Measurements from ENCODE around the gene CAMK4. TPM values are rescaled to one million over a fixed set of nuclear protein-coding genes. Genes with fewer than 3 reads are reported as not detected.

The CAMK4 gene
- total and polyA plus RNA-seq, 11 donors: 0.02 to 3.7 (median 0.32) TPM; not detected in 3

DNA sequence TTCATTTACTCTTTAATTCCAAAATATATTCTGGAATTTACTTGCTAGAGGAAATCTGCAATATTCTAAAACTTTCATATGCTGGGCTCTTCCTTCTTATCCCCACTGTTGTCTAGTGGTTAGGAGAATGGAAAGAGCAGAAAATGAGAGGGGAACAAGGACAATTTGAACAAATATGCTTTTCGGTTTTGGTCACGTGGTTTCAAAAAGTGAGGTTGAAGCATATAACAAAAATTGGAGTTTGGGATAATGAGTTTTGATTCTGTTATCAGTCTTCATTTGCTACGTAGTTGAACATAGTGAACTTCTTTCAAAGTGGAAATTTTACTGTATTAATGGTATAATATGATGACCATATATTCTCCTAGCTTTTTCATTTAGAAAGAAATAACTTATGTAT is 71.5 kb downstream of the CAMK4 start:
- 87 to 93% (median 91%) methylated on average over 3 of the region's 3 CpGs for WGBS, 4 donors
- no peak for DNase-seq

DNA sequence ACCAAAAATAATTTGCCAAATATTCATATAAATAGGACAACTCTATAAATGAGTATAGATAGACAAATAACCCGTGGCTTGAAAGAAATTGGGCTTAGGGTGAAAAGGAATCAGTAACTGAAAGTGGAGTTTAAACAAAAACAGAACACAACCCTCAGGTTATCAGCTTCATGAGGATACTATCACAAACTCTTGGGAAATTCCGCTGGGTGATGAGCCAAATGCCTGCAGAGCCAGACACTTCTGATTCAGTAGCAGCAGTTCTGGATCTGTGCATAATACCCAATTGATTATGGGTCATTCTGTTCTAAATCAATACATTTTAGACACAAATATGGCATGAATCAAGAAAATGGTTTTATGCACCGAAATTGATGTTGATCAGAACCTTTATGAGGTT is 72.4 kb downstream of the CAMK4 start:
- no peak for TF ChIP-seq POLR2A (IDR thresholded peaks at IDR 0.05)
- TF ChIP-seq CTCF (IDR thresholded peaks at IDR 0.05): no peak

More for the DNA sequence above, 71.5 kb downstream of the CAMK4 start:
- Histone ChIP-seq H3K4me1 (no peaks in the 10 kb centered on the region), H3K36me3 (no peaks in the 10 kb centered on the region), H3K9me3 (peaks cover 0 to 2% (median 0%) of the 10 kb centered on the region in 12 donors), H3K27ac (no peak overlapping the region), H3K4me3 (no peak overlapping the region), H3K27me3 (no peaks in the 10 kb centered on the region)
- intact Hi-C loops (cut with DNase I): no loop called here
- no peak for ATAC-seq
- TF ChIP-seq POLR2A (IDR thresholded peaks at IDR 0.05) (no peak), CTCF (IDR thresholded peaks at IDR 0.05) (no peak)

DNA sequence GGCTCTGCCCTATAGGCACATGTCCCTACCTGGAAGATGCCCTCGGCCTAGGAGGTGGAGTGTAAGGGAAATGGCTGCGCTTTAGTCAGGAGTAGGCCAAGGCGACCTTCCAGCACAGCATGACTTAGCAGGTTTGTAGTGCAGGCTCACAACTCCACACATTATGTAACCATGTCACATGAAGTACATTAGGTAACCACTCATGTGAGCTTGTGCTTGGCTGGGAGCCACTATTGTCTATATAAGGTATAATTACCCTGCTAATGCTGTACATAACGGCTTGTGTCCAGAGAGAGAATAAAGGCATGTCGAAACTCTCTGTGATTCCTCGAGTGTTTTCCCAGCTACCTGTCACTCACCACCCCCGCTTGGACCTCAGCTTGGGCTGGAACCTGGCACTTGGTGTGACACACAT is 74.9 kb downstream of the CAMK4 start:
- peaks cover 0 to 2% (median 0%) of the 10 kb centered on the region in 12 donors for H3K9me3 ChIP-seq
- TF ChIP-seq POLR2A (IDR thresholded peaks at IDR 0.05) (no peak), CTCF (IDR thresholded peaks at IDR 0.05) (no peak)
- H3K36me3 ChIP-seq: no peaks in the 10 kb centered on the region
- intact Hi-C loops (cut with DNase I): no loop called here
- no peak overlapping the region for H3K4me3 ChIP-seq
- H3K27ac ChIP-seq: no peak overlapping the region
- H3K27me3 ChIP-seq: no peaks in the 10 kb centered on the region
- no peak for DNase-seq
- 85 to 93% (median 90%) methylated on average over 7 of the region's 7 CpGs for WGBS, 4 donors
- no peaks in the 10 kb centered on the region for H3K4me1 ChIP-seq
- ATAC-seq: no peak

More for the DNA sequence above, 72.4 kb downstream of the CAMK4 start:
- Histone ChIP-seq H3K4me1 (no peaks in the 10 kb centered on the region), H3K27me3 (no peaks in the 10 kb centered on the region), H3K4me3 (no peak overlapping the region), H3K36me3 (no peaks in the 10 kb centered on the region), H3K9me3 (peaks cover 0 to 2% (median 0%) of the 10 kb centered on the region in 12 donors), H3K27ac (no peak overlapping the region)
- no peak for ATAC-seq
- intact Hi-C loops (cut with DNase I): no loop called here
- no peak for DNase-seq
- WGBS, 4 donors: 70 to 75% (median 71%) methylated on average over 3 of the region's 3 CpGs

DNA sequence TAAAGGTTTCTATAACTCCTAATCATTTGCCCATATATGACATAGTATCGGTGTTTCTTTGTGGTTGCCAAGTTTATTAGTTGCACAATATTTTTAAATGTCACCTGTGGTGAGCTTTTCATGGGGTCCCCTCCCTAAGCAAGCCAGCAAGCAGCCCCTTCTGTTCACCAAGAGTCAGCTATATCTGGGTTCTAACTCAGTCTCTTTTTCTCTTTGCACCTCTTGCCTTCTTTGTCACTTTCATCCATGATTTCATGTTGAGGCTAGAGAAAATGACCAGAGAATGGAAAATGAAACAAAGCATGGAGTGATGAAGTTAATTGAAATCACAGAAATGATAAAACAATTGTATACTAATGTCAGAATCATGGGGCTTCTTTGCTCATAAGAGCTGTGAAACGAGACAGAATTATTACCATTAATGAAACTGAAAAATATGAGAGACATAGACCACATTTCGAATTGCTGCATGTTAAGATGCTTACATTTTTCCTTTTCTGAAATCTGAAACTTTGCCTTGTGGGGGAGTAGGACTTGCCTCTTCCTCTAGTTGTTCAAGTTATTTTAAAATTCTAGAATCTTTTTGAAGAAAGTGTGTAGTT is 75.7 kb downstream of the CAMK4 start:
- H3K27ac ChIP-seq: no peak overlapping the region
- intact Hi-C loops (cut with DNase I): no loop called here
- no peaks in the 10 kb centered on the region for H3K36me3 ChIP-seq
- no peak overlapping the region for H3K4me3 ChIP-seq
- H3K4me1 ChIP-seq: no peaks in the 10 kb centered on the region
- H3K9me3 ChIP-seq: peaks cover 0 to 2% (median 0%) of the 10 kb centered on the region in 12 donors
- no peaks in the 10 kb centered on the region for H3K27me3 ChIP-seq
- DNase-seq: no peak
- ATAC-seq: no peak
- TF ChIP-seq CTCF (IDR thresholded peaks at IDR 0.05) (no peak), POLR2A (IDR thresholded peaks at IDR 0.05) (no peak)
- 65 to 74% (median 69%) methylated on average over 3 of the region's 3 CpGs for WGBS, 4 donors
